ENCODE measurements around the gene RPS23. TPM values are rescaled to one million over a fixed set of nuclear protein-coding genes. Genes with fewer than 3 reads are reported as not detected.

RPS23 gene
- total RNA-seq, 1 experiment from 2014 or later = 1,388 TPM

GRCh38 chr5:82301190-82301589 is 23.0 kb upstream of the RPS23 start:
- no peak overlapping the region for H3K4me3 ChIP-seq (ENCODE audit: low read depth in 2 of 2, low read length in 2 of 2)

GRCh38 chr5:82298668-82299067 is 20.5 kb upstream of the RPS23 start:
- H3K9me3 ChIP-seq (ENCODE audit: control insufficient read depth, insufficient read depth, low read depth, low read length) = no peaks in the 10 kb centered on the region
- H3K4me3 ChIP-seq (ENCODE audit: low read depth in 2 of 2, low read length in 2 of 2) = no peak overlapping the region
- DNase-seq (ENCODE audit: low read depth, low spot score) (no peak), ATAC-seq (no peak)
- ChIA-PET POLR2A (interaction anchor here (0.6 kb wide), 1 partner anchor 20 kb away, joined by 3 read pairs; no protein-coding TSS in a partner anchor), CTCF (no interaction called here)
- BruUV-seq (replicated peaks) = no TSS peak
- in situ Hi-C loops (cut with HindIII; ENCODE audit: low pct_unique_long_range_greater_than_20kb, low sequenced_read_pairs) = no loop called here
- intact Hi-C loops (cut with micrococcal nuclease; ENCODE audit: unreplicated experiment) = no loop called here
- H3K36me3 ChIP-seq (ENCODE audit: control insufficient read depth, insufficient read depth, low read length) = no peaks in the 10 kb centered on the region
- no peaks in the 10 kb centered on the region for H3K27me3 ChIP-seq (ENCODE audit: control insufficient read depth, insufficient read depth, low read length)
- no peak overlapping the region for H3K27ac ChIP-seq (ENCODE audit: low read length)
- no peaks in the 10 kb centered on the region for H3K4me1 ChIP-seq (ENCODE audit: control insufficient read depth, insufficient read depth, low read length)
- TF ChIP-seq SIN3A (IDR thresholded peaks at IDR 0.05; ENCODE audit: borderline replicate concordance, insufficient read depth, low read depth, low read length) = no peak
- TF ChIP-seq TCF7L2 (IDR thresholded peaks at IDR 0.05; ENCODE audit: low read depth, low read length) = no peak
- TF ChIP-seq POLR2AphosphoS5 (IDR thresholded peaks at IDR 0.05; ENCODE audit: low read depth, low read length) = no peak
- TF ChIP-seq CTCF (IDR thresholded peaks at IDR 0.05) = no peak

More at GRCh38 chr5:82301190-82301589, 23.0 kb upstream of the RPS23 start:
- DNase-seq (ENCODE audit: low read depth, low spot score) (no peak), ATAC-seq (no peak)
- Histone ChIP-seq H3K27me3 (ENCODE audit: control insufficient read depth, insufficient read depth, low read length) (no peaks in the 10 kb centered on the region), H3K27ac (ENCODE audit: low read length) (no peak overlapping the region), H3K36me3 (ENCODE audit: control insufficient read depth, insufficient read depth, low read length) (no peaks in the 10 kb centered on the region), H3K9me3 (ENCODE audit: control insufficient read depth, insufficient read depth, low read depth, low read length) (no peaks in the 10 kb centered on the region), H3K4me1 (ENCODE audit: control insufficient read depth, insufficient read depth, low read length) (no peaks in the 10 kb centered on the region)
- in situ Hi-C loops (cut with HindIII; ENCODE audit: low pct_unique_long_range_greater_than_20kb, low sequenced_read_pairs) (no loop called here), intact Hi-C loops (cut with micrococcal nuclease; ENCODE audit: unreplicated experiment) (no loop called here)
- TF ChIP-seq CTCF (IDR thresholded peaks at IDR 0.05) (no peak), SIN3A (IDR thresholded peaks at IDR 0.05; ENCODE audit: borderline replicate concordance, insufficient read depth, low read depth, low read length) (no peak), POLR2AphosphoS5 (IDR thresholded peaks at IDR 0.05; ENCODE audit: low read depth, low read length) (no peak), TCF7L2 (IDR thresholded peaks at IDR 0.05; ENCODE audit: low read depth, low read length) (no peak), REST (IDR thresholded peaks at IDR 0.05; ENCODE audit: insufficient read depth in 1 of 2, low read depth in 2 of 2, low read length in 1 of 2) (no peak)
- no TSS peak for BruUV-seq (replicated peaks)
- ChIA-PET CTCF (no interaction called here), POLR2A (no interaction called here)

Data from Panc1 (cell line).